GM23338 (cell line): ENCODE data around the gene ETFA. TPM values are rescaled to one million over a fixed set of nuclear protein-coding genes. Genes with fewer than 3 reads are reported as not detected.

Source experiments
- ATAC-seq: fragments of 200-7000 bp; cut with Tn5 transposase; 3 replicates; pipeline ENCODE4 v1.9.1; 2020
- DNase-seq: peaks from one replicate; pipeline ENCODE4 v3.0.0-alpha.2; 2015; ENCODE audit warnings: low spot score
- H2AFZ ChIP-seq: fragments of 200-600 bp; sonication (generic); 2 replicates; pipeline ENCODE4 v1.8.0; 2016; ENCODE audit warnings: antibody characterized with exemption, mild to moderate bottlenecking, moderate library complexity
- H3F3A ChIP-seq: fragments of 200-600 bp; sonication (generic); replicated peaks from 2 replicates; pipeline ENCODE4 v1.8.0; 2017; ENCODE audit warnings: antibody characterized with exemption, mixed run types, low read depth
- H3K27ac ChIP-seq: fragments of 200-600 bp; sonication (generic); 2 replicates; pipeline ENCODE4 v1.6.1; 2016; ENCODE audit warnings: low read depth
- H3K27me3 ChIP-seq: fragments of 200-600 bp; sonication (generic); 2 replicates; pipeline ENCODE4 v1.8.0; 2016; ENCODE audit warnings: mild to moderate bottlenecking, mixed run types, moderate library complexity; ENCODE audit not compliant: insufficient read depth
- H3K36me3 ChIP-seq: fragments of 200-600 bp; sonication (generic); 2 replicates; pipeline ENCODE4 v1.8.0; 2016; ENCODE audit warnings: mild to moderate bottlenecking; ENCODE audit not compliant: insufficient read depth
- H3K4me1 ChIP-seq: fragments of 200-600 bp; sonication (generic); 2 replicates; pipeline ENCODE4 v1.8.0; 2016; ENCODE audit warnings: mild to moderate bottlenecking, moderate library complexity; ENCODE audit not compliant: insufficient read depth
- H3K4me2 ChIP-seq: fragments of 200-600 bp; sonication (generic); 2 replicates; pipeline ENCODE4 v1.7.1; 2017; ENCODE audit warnings: mixed run types
- H3K4me3 ChIP-seq: fragments of 200-600 bp; sonication (generic); 2 replicates; pipeline ENCODE4 v1.6.1; 2016; ENCODE audit warnings: mixed run types
- H3K79me2 ChIP-seq: fragments of 200-600 bp; sonication (generic); replicated peaks from 2 replicates; pipeline ENCODE4 v1.8.0; 2017; ENCODE audit warnings: mild to moderate bottlenecking; ENCODE audit not compliant: insufficient read depth
- H3K9me2 ChIP-seq: fragments of 200-600 bp; sonication (generic); 2 replicates; pipeline ENCODE4 v1.8.0; 2017; ENCODE audit not compliant: insufficient read depth
- H4K20me1 ChIP-seq: fragments of 200-600 bp; sonication (generic); replicated peaks from 2 replicates; pipeline ENCODE4 v1.8.0; 2017; ENCODE audit warnings: mild to moderate bottlenecking; ENCODE audit not compliant: insufficient read depth
- H3K27ac Mint-ChIP-seq: 2 replicates; pipeline ENCODE4 v1.8.0; 2020; ENCODE audit warnings: inconsistent platforms, mild to moderate bottlenecking, moderate library complexity, mixed read lengths
- H3K27me3 Mint-ChIP-seq: 3 replicates; pipeline ENCODE4 v1.8.0; 2022; ENCODE audit warnings: low read depth, mild to moderate bottlenecking, moderate library complexity, mixed read lengths, inconsistent platforms; ENCODE audit not compliant: insufficient read depth, poor library complexity
- H3K36me3 Mint-ChIP-seq: 3 replicates; pipeline ENCODE4 v1.8.0; 2021; ENCODE audit warnings: low read depth, mild to moderate bottlenecking, inconsistent platforms, moderate library complexity, mixed read lengths
- H3K4me1 Mint-ChIP-seq: 3 replicates; pipeline ENCODE4 v1.8.0; 2020; ENCODE audit warnings: mild to moderate bottlenecking, inconsistent platforms, mixed read lengths
- H3K4me3 Mint-ChIP-seq: 3 replicates; pipeline ENCODE4 v1.8.0; 2021; ENCODE audit warnings: moderate library complexity, mild to moderate bottlenecking, inconsistent platforms, mixed read lengths
- H3K9me3 Mint-ChIP-seq: 3 replicates; pipeline ENCODE4 v1.8.0; 2020; ENCODE audit warnings: moderate library complexity, mild to moderate bottlenecking, inconsistent platforms, mixed read lengths
- EZH2 ChIP-seq: fragments of 200-600 bp; sonication (generic); IDR thresholded peaks from one replicate; pipeline ENCODE4 v1.8.0; 2017; ENCODE audit warnings: antibody characterized with exemption, mild to moderate bottlenecking, low read depth; ENCODE audit not compliant: unreplicated experiment
- POLR2AphosphoS5 ChIP-seq: IDR thresholded peaks from 2 replicates; pipeline ENCODE4 v1.6.1; 2016; ENCODE audit warnings: antibody characterized with exemption, low read depth
- STAT1 ChIP-seq: IDR thresholded peaks from one replicate; pipeline ENCODE4 v1.6.1; 2016; ENCODE audit warnings: antibody characterized with exemption; ENCODE audit not compliant: unreplicated experiment
- polyA plus RNA-seq: library from polyadenylated mRNA; unstranded; fragments of >200 nt; fragmentation: Nextera tagmentation; extraction: Ambion mirVana; gene quantifications from 2 replicates; pipeline ENCODE4 v1.2.1, GENCODE V29; 2016
- total RNA-seq: library from RNA; depleted of rRNA; stranded (reverse); fragments of >200 nt; shearing (Covaris generic); gene quantifications from 2 replicates; pipeline ENCODE4 v1.2.3, GENCODE V29; 2014
- TF ChIP-seq, protein P1 (sequence below): IDR thresholded peaks from one replicate; pipeline ENCODE4 v1.6.1; 2018; ENCODE audit warnings: antibody characterized with exemption; ENCODE audit not compliant: unreplicated experiment
- TF ChIP-seq, protein P2 (sequence below): IDR thresholded peaks from 2 replicates; pipeline ENCODE4 v1.6.1; 2016; ENCODE audit warnings: antibody characterized with exemption
- TF ChIP-seq, protein P3 (sequence below): fragments of 250-450 bp; sonication (Bioruptor Pico); IDR thresholded peaks from 2 replicates; pipeline ENCODE4 v1.5.0; 2020; ENCODE audit warnings: mild to moderate bottlenecking, moderate library complexity
- TF ChIP-seq, protein P4 (sequence below), 2 experiments: fragments of 200-600 bp in 1 of 2; sonication (generic) in 1 of 2; conservative IDR thresholded peaks; 2 replicates each; pipeline versions ENCODE4 v1.5.1 to v1.6.1; 2016 to 2017; ENCODE audit warnings: antibody characterized with exemption in 2 of 2, low read depth in 2 of 2, mild to moderate bottlenecking in 2 of 2, moderate library complexity in 1 of 2

The ETFA gene
- total and polyA plus RNA-seq, 2 experiments from 2014 or later, result 52.9 to 69.1 TPM

- H3K36me3 ChIP-seq, result no peaks in the 10 kb centered on the region
- Mint-ChIP-seq H3K36me3 (no peaks in the 10 kb centered on the region; the same call in 1 of the 3 replicates), H3K4me3 (no peak overlapping the region), H3K27me3 (peaks cover 55% of the 10 kb centered on the region), H3K4me1 (peaks cover 26% of the 10 kb centered on the region), H3K27ac (no peak overlapping the region), H3K9me3 (peaks cover 5% of the 10 kb centered on the region; the same call in 2 of the 3 replicates)
- ATAC-seq (no peak), DNase-seq (no peak)
- no peaks in the 10 kb centered on the region for H3K9me2 ChIP-seq
- H3K4me3 ChIP-seq, result no peak overlapping the region
- H3K27ac ChIP-seq, result no peak overlapping the region
- no peak for TF ChIP-seq EZH2
- no peak for TF ChIP-seq POLR2AphosphoS5
- TF ChIP-seq, protein P1, sequence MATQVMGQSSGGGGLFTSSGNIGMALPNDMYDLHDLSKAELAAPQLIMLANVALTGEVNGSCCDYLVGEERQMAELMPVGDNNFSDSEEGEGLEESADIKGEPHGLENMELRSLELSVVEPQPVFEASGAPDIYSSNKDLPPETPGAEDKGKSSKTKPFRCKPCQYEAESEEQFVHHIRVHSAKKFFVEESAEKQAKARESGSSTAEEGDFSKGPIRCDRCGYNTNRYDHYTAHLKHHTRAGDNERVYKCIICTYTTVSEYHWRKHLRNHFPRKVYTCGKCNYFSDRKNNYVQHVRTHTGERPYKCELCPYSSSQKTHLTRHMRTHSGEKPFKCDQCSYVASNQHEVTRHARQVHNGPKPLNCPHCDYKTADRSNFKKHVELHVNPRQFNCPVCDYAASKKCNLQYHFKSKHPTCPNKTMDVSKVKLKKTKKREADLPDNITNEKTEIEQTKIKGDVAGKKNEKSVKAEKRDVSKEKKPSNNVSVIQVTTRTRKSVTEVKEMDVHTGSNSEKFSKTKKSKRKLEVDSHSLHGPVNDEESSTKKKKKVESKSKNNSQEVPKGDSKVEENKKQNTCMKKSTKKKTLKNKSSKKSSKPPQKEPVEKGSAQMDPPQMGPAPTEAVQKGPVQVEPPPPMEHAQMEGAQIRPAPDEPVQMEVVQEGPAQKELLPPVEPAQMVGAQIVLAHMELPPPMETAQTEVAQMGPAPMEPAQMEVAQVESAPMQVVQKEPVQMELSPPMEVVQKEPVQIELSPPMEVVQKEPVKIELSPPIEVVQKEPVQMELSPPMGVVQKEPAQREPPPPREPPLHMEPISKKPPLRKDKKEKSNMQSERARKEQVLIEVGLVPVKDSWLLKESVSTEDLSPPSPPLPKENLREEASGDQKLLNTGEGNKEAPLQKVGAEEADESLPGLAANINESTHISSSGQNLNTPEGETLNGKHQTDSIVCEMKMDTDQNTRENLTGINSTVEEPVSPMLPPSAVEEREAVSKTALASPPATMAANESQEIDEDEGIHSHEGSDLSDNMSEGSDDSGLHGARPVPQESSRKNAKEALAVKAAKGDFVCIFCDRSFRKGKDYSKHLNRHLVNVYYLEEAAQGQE, result no peak
- TF ChIP-seq, protein P2, sequence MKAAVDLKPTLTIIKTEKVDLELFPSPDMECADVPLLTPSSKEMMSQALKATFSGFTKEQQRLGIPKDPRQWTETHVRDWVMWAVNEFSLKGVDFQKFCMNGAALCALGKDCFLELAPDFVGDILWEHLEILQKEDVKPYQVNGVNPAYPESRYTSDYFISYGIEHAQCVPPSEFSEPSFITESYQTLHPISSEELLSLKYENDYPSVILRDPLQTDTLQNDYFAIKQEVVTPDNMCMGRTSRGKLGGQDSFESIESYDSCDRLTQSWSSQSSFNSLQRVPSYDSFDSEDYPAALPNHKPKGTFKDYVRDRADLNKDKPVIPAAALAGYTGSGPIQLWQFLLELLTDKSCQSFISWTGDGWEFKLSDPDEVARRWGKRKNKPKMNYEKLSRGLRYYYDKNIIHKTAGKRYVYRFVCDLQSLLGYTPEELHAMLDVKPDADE, result no peak
- no peak for TF ChIP-seq STAT1
- TF ChIP-seq, protein P3, sequence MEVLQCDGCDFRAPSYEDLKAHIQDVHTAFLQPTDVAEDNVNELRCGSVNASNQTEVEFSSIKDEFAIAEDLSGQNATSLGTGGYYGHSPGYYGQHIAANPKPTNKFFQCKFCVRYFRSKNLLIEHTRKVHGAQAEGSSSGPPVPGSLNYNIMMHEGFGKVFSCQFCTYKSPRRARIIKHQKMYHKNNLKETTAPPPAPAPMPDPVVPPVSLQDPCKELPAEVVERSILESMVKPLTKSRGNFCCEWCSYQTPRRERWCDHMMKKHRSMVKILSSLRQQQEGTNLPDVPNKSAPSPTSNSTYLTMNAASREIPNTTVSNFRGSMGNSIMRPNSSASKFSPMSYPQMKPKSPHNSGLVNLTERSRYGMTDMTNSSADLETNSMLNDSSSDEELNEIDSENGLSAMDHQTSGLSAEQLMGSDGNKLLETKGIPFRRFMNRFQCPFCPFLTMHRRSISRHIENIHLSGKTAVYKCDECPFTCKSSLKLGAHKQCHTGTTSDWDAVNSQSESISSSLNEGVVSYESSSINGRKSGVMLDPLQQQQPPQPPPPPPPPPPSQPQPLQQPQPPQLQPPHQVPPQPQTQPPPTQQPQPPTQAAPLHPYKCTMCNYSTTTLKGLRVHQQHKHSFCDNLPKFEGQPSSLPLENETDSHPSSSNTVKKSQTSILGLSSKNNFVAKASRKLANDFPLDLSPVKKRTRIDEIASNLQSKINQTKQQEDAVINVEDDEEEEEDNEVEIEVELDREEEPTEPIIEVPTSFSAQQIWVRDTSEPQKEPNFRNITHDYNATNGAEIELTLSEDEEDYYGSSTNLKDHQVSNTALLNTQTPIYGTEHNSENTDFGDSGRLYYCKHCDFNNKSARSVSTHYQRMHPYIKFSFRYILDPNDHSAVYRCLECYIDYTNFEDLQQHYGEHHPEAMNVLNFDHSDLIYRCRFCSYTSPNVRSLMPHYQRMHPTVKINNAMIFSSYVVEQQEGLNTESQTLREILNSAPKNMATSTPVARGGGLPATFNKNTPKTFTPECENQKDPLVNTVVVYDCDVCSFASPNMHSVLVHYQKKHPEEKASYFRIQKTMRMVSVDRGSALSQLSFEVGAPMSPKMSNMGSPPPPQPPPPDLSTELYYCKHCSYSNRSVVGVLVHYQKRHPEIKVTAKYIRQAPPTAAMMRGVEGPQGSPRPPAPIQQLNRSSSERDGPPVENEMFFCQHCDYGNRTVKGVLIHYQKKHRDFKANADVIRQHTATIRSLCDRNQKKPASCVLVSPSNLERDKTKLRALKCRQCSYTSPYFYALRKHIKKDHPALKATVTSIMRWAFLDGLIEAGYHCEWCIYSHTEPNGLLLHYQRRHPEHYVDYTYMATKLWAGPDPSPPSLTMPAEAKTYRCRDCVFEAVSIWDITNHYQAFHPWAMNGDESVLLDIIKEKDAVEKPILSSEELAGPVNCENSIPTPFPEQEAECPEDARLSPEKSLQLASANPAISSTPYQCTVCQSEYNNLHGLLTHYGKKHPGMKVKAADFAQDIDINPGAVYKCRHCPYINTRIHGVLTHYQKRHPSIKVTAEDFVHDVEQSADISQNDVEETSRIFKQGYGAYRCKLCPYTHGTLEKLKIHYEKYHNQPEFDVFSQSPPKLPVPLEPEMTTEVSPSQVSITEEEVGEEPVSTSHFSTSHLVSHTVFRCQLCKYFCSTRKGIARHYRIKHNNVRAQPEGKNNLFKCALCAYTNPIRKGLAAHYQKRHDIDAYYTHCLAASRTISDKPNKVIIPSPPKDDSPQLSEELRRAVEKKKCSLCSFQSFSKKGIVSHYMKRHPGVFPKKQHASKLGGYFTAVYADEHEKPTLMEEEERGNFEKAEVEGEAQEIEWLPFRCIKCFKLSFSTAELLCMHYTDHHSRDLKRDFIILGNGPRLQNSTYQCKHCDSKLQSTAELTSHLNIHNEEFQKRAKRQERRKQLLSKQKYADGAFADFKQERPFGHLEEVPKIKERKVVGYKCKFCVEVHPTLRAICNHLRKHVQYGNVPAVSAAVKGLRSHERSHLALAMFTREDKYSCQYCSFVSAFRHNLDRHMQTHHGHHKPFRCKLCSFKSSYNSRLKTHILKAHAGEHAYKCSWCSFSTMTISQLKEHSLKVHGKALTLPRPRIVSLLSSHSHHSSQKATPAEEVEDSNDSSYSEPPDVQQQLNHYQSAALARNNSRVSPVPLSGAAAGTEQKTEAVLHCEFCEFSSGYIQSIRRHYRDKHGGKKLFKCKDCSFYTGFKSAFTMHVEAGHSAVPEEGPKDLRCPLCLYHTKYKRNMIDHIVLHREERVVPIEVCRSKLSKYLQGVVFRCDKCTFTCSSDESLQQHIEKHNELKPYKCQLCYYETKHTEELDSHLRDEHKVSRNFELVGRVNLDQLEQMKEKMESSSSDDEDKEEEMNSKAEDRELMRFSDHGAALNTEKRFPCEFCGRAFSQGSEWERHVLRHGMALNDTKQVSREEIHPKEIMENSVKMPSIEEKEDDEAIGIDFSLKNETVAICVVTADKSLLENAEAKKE, result no peak
- TF ChIP-seq, protein P4, sequence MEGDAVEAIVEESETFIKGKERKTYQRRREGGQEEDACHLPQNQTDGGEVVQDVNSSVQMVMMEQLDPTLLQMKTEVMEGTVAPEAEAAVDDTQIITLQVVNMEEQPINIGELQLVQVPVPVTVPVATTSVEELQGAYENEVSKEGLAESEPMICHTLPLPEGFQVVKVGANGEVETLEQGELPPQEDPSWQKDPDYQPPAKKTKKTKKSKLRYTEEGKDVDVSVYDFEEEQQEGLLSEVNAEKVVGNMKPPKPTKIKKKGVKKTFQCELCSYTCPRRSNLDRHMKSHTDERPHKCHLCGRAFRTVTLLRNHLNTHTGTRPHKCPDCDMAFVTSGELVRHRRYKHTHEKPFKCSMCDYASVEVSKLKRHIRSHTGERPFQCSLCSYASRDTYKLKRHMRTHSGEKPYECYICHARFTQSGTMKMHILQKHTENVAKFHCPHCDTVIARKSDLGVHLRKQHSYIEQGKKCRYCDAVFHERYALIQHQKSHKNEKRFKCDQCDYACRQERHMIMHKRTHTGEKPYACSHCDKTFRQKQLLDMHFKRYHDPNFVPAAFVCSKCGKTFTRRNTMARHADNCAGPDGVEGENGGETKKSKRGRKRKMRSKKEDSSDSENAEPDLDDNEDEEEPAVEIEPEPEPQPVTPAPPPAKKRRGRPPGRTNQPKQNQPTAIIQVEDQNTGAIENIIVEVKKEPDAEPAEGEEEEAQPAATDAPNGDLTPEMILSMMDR (conservative IDR thresholded peaks at IDR 0.05; ENCODE audit: low read depth in 2 of 2), result no peak
- H3K4me2 ChIP-seq, result no peak overlapping the region
- H3K27me3 ChIP-seq, result peaks cover 46% of the 10 kb centered on the region
- H3K79me2 ChIP-seq, result no peaks in the 10 kb centered on the region
- no peaks in the 10 kb centered on the region; the same call in 1 of the 2 replicates for H4K20me1 ChIP-seq
- H3F3A ChIP-seq, result peaks cover 8% of the 10 kb centered on the region
- no peak overlapping the region for H2AFZ ChIP-seq
- H3K4me1 ChIP-seq, result peaks cover 8% of the 10 kb centered on the region
Observed at GRCh38 chr15:76333309-76333708, 22.0 kb upstream of the ETFA start.
